SK-N-SH treated with all-trans-retinoic acid at 6 μM for 48 hours (cell line): ENCODE results near the gene MAGEA8.
"Not testable (repeated sequence)": the region's sequence is repeated elsewhere in the genome, so short reads cannot be mapped to it uniquely, and the experiment has no call there.

ENCODE experiments used
- ARNTL ChIP-seq: fragments of 450-650 bp; formaldehyde crosslinking; IDR thresholded peaks from 2 replicates; pipeline ENCODE4 v1.5.0; 2020; ENCODE audit warnings: low read depth, mild to moderate bottlenecking, moderate library complexity, borderline replicate concordance
- BACH2 ChIP-seq: fragments of 250-450 bp; sonication (Bioruptor Pico); IDR thresholded peaks from 2 replicates; pipeline ENCODE4 v1.9.0; 2021; ENCODE audit warnings: mild to moderate bottlenecking, borderline replicate concordance
- CSDC2 ChIP-seq: fragments of 250-450 bp; sonication (Bioruptor Pico); IDR thresholded peaks from 2 replicates; pipeline ENCODE4 v1.5.0; 2020; ENCODE audit warnings: mild to moderate bottlenecking, moderate library complexity
- CSRNP3 ChIP-seq: fragments of 250-450 bp; sonication (Bioruptor Pico); IDR thresholded peaks from 2 replicates; pipeline ENCODE4 v1.5.1; 2021; ENCODE audit warnings: mild to moderate bottlenecking, moderate library complexity
- ESRRG ChIP-seq: fragments of 250-450 bp; sonication (Bioruptor Pico); IDR thresholded peaks from 2 replicates; pipeline ENCODE4 v1.6.1; 2021; ENCODE audit warnings: mild to moderate bottlenecking
- PATZ1 ChIP-seq: fragments of 250-450 bp; sonication (Bioruptor Pico); IDR thresholded peaks from 2 replicates; pipeline ENCODE4 v1.8.0; 2020; ENCODE audit warnings: mild to moderate bottlenecking, moderate library complexity, borderline replicate concordance
- PPARA ChIP-seq: fragments of 250-450 bp; sonication (Bioruptor Pico); IDR thresholded peaks from 2 replicates; pipeline ENCODE4 v1.5.0; 2020; ENCODE audit warnings: mild to moderate bottlenecking, borderline replicate concordance
- RARB ChIP-seq: fragments of 250-450 bp; sonication (Bioruptor Pico); IDR thresholded peaks from 2 replicates; pipeline ENCODE4 v1.8.0; 2021; ENCODE audit warnings: mild to moderate bottlenecking, moderate library complexity
- SNAI2 ChIP-seq: fragments of 250-450 bp; sonication (Bioruptor Pico); IDR thresholded peaks from 2 replicates; pipeline ENCODE4 v1.5.0; 2020; ENCODE audit warnings: mild to moderate bottlenecking, moderate library complexity
- TCF4 ChIP-seq: fragments of 250-450 bp; sonication (Bioruptor Pico); IDR thresholded peaks from 2 replicates; pipeline ENCODE4 v1.8.0; 2021; ENCODE audit warnings: mild to moderate bottlenecking, moderate library complexity, borderline replicate concordance
- TSHZ2 ChIP-seq: fragments of 250-450 bp; sonication (Bioruptor Pico); IDR thresholded peaks from 2 replicates; pipeline ENCODE4 v1.5.0; 2020; ENCODE audit warnings: mild to moderate bottlenecking, moderate library complexity
- ZFP30 ChIP-seq: fragments of 450-650 bp; formaldehyde crosslinking; IDR thresholded peaks from 2 replicates; pipeline ENCODE4 v1.5.0; 2022; ENCODE audit warnings: mild to moderate bottlenecking, moderate library complexity
- ZNF8 ChIP-seq: fragments of 450-650 bp; formaldehyde crosslinking; IDR thresholded peaks from 2 replicates; pipeline ENCODE4 v1.5.0; 2020; ENCODE audit warnings: mild to moderate bottlenecking, moderate library complexity

- TF ChIP-seq SNAI2 (CRISPR knock-in tag); ESRRG (CRISPR knock-in tag); ZFP30 (CRISPR knock-in tag); ARNTL (CRISPR knock-in tag); CSRNP3 (CRISPR knock-in tag); ZNF8 (CRISPR knock-in tag); CSDC2 (CRISPR knock-in tag); TCF4; BACH2; RARB; PPARA (CRISPR knock-in tag); TSHZ2 (CRISPR knock-in tag); PATZ1: not testable (repeated sequence)
These were observed 51.2 kb downstream of the MAGEA8 start for GRCh38 chrX:149932150-149932549.
